SU-DHL-6 (cell line): ENCODE measurements around the gene SEPTIN3.

ENCODE experiments used
- H2AFZ ChIP-seq: fragments of 200-600 bp; sonication (generic); 2 replicates; pipeline ENCODE4 v1.6.1; 2014; ENCODE audit warnings: low read depth, mild to moderate bottlenecking, moderate library complexity, mixed read lengths, antibody characterized with exemption, low read length; ENCODE audit not compliant: severe bottlenecking
- H3F3A ChIP-seq: fragments of 200-600 bp; shearing (Covaris generic); 2 replicates; pipeline ENCODE4 v1.6.0; 2016; ENCODE audit warnings: antibody characterized with exemption, mild to moderate bottlenecking; ENCODE audit not compliant: insufficient read depth
- H3K27ac ChIP-seq: fragments of 200-600 bp; sonication (generic); 2 replicates; pipeline ENCODE4 v1.5.1; 2016; ENCODE audit warnings: low read depth, mild to moderate bottlenecking, low read length, moderate library complexity, mixed read lengths
- H3K27me3 ChIP-seq: fragments of 200-600 bp; sonication (generic), shearing (Covaris generic); 2 replicates; pipeline ENCODE4 v1.6.0; 2014; ENCODE audit warnings: mild to moderate bottlenecking, low read length
- H3K36me3 ChIP-seq: fragments of 200-600 bp; sonication (generic); 2 replicates; pipeline ENCODE4 v1.6.1; 2014; ENCODE audit warnings: mild to moderate bottlenecking, low read length, mixed read lengths
- H3K4me2 ChIP-seq: fragments of 300-600, 200-600 bp; shearing (Covaris generic), sonication (generic); 2 replicates; pipeline ENCODE4 v1.6.0; 2014; ENCODE audit warnings: low read length, low read depth, mild to moderate bottlenecking; ENCODE audit not compliant: poor library complexity, severe bottlenecking
- H3K4me3 ChIP-seq: fragments of 200-600 bp; sonication (generic); 2 replicates; pipeline ENCODE4 v1.5.1; 2014; ENCODE audit warnings: antibody characterized with exemption, low read length, mild to moderate bottlenecking, mixed read lengths; ENCODE audit not compliant: insufficient read depth, poor library complexity, severe bottlenecking
- H3K79me2 ChIP-seq: fragments of 200-600 bp; sonication (generic); 2 replicates; pipeline ENCODE4 v1.6.1; 2014; ENCODE audit warnings: mild to moderate bottlenecking, low read length, moderate library complexity; ENCODE audit not compliant: insufficient read depth
- H3K9ac ChIP-seq: fragments of 200-600 bp; sonication (generic); 2 replicates; pipeline ENCODE4 v1.7.0; 2014; ENCODE audit warnings: mild to moderate bottlenecking, low read length
- H3K9me2 ChIP-seq: fragments of 200-600 bp; sonication (generic); replicated peaks from 2 replicates; pipeline ENCODE4 v1.6.1; 2014; ENCODE audit warnings: low read length; ENCODE audit not compliant: insufficient read depth
- H3K9me3 ChIP-seq: fragments of 200-600 bp; sonication (generic); 2 replicates; pipeline ENCODE4 v1.6.1; 2014; ENCODE audit warnings: low read length, mixed read lengths; ENCODE audit not compliant: insufficient read depth
- H4K20me1 ChIP-seq: fragments of 200-600 bp; sonication (generic); 2 replicates; pipeline ENCODE4 v1.6.1; 2014; ENCODE audit warnings: low read depth, mild to moderate bottlenecking, antibody characterized with exemption, low read length, moderate library complexity, mixed read lengths
- EZH2phosphoT487 ChIP-seq: fragments of 200-600 bp; sonication (generic), shearing (Covaris generic); conservative IDR thresholded peaks from 2 replicates; pipeline ENCODE4 v1.6.1; 2018; ENCODE audit warnings: mild to moderate bottlenecking, antibody characterized with exemption, low read length, moderate library complexity, mixed read lengths
- TF ChIP-seq, protein P1 (sequence below): fragments of 200-600 bp; sonication (generic); IDR thresholded peaks from one replicate; pipeline ENCODE4 v1.5.1; 2017; ENCODE audit warnings: antibody characterized with exemption, mild to moderate bottlenecking, low read length, moderate library complexity; ENCODE audit not compliant: insufficient read depth, poor library complexity, severe bottlenecking

Gene SEPTIN3

DNA sequence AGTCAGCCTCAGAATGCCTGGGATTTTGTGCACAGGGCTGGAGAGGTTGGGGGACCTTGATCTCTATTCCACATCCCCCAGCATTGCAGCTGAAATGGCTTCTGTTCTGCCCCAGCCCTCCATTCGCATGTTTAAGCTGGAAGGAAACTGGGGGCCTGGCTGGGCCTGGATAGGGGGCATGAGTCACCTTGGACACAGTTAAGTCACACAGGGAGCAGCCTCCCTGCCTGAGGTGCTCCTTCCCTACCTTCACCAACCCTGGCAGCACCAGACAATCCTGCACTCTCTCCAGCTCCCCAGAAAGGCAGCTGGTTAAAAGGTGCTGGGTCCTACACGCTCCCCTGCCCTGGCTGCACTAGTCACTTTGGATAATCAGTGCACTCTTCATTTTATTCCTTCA lies 16.5 kb upstream of the SEPTIN3 start:
- H3K9me3 ChIP-seq, result no peaks in the 10 kb centered on the region
- no peaks in the 10 kb centered on the region for H3K27me3 ChIP-seq
- no peak overlapping the region for H3K4me2 ChIP-seq
- TF ChIP-seq, protein P1, sequence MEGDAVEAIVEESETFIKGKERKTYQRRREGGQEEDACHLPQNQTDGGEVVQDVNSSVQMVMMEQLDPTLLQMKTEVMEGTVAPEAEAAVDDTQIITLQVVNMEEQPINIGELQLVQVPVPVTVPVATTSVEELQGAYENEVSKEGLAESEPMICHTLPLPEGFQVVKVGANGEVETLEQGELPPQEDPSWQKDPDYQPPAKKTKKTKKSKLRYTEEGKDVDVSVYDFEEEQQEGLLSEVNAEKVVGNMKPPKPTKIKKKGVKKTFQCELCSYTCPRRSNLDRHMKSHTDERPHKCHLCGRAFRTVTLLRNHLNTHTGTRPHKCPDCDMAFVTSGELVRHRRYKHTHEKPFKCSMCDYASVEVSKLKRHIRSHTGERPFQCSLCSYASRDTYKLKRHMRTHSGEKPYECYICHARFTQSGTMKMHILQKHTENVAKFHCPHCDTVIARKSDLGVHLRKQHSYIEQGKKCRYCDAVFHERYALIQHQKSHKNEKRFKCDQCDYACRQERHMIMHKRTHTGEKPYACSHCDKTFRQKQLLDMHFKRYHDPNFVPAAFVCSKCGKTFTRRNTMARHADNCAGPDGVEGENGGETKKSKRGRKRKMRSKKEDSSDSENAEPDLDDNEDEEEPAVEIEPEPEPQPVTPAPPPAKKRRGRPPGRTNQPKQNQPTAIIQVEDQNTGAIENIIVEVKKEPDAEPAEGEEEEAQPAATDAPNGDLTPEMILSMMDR, result no peak
- TF ChIP-seq EZH2phosphoT487, result no peak
- no peaks in the 10 kb centered on the region for H3K79me2 ChIP-seq
- H3K27ac ChIP-seq, result no peak overlapping the region
- no peaks in the 10 kb centered on the region for H3F3A ChIP-seq
- H2AFZ ChIP-seq, result no peak overlapping the region
- H3K9ac ChIP-seq, result no peak overlapping the region
- H3K4me3 ChIP-seq, result no peak overlapping the region
- no peaks in the 10 kb centered on the region for H3K9me2 ChIP-seq
- no peaks in the 10 kb centered on the region for H4K20me1 ChIP-seq
- H3K36me3 ChIP-seq, result no peaks in the 10 kb centered on the region

GRCh38 chr22:41957941-41958556 lies 11.2 kb upstream of the SEPTIN3 start:
- Histone ChIP-seq H3K4me3 (no peak overlapping the region), H3K79me2 (no peaks in the 10 kb centered on the region), H3F3A (no peaks in the 10 kb centered on the region), H3K9me3 (no peaks in the 10 kb centered on the region), H3K27me3 (no peaks in the 10 kb centered on the region), H3K9ac (no peak overlapping the region), H3K36me3 (no peaks in the 10 kb centered on the region), H4K20me1 (no peaks in the 10 kb centered on the region), H3K27ac (no peak overlapping the region), H3K4me2 (peak overlapping the region; percentile 6), H3K9me2 (no peaks in the 10 kb centered on the region), H2AFZ (no peak overlapping the region)
- no peak for TF ChIP-seq EZH2phosphoT487
- TF ChIP-seq, protein P1, result no peak

DNA sequence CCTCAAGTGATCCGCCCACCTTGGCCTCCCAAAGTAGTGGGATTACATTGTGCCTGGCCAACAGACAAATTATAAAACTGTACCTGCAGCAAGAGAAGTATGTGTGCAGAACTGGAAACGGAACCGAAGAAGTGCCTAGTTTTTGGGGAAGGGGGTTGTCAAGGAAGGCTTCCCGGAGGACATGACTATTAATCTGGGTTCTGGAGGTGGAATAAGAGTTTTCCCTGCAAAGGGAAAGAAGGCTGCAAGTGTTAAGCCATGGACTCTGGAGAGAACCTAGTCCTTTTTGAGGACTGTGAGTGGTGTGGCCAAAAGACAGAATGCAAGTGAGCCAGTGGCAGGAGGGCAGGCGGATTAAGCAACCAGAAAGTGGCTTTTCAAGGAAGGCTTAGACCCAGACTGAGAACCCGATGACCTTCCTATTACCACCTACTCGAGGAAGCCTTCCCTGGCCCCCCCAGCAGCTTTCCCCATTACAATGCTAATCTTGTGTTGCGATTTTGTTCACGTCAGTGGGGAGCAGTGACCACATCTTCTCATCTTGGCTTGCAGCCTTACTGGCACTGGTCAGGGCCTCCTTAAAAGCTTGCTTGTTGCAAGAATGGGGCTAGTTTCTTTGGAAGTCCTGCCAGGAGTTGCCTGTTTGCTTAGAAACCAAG lies 5.7 kb upstream of the SEPTIN3 start:
- TF ChIP-seq, protein P1, result no peak
- TF ChIP-seq EZH2phosphoT487, result no peak
- no peaks in the 10 kb centered on the region for H4K20me1 ChIP-seq
- no peaks in the 10 kb centered on the region for H3F3A ChIP-seq
- H3K27me3 ChIP-seq, result no peaks in the 10 kb centered on the region
- H3K79me2 ChIP-seq, result no peaks in the 10 kb centered on the region
- no peak overlapping the region for H3K9ac ChIP-seq
- no peaks in the 10 kb centered on the region for H3K36me3 ChIP-seq
- H3K4me2 ChIP-seq, result no peak overlapping the region
- no peaks in the 10 kb centered on the region for H3K9me2 ChIP-seq
- no peak overlapping the region for H3K4me3 ChIP-seq
- no peaks in the 10 kb centered on the region for H3K9me3 ChIP-seq
- H3K27ac ChIP-seq, result no peak overlapping the region
- H2AFZ ChIP-seq, result no peak overlapping the region
